ENCODE data around the gene UBN2. TPM values are rescaled to one million over a fixed set of nuclear protein-coding genes. Genes with fewer than 3 reads are reported as not detected.
"Not testable (repeated sequence)": the region's sequence is repeated elsewhere in the genome, so short reads cannot be mapped to it uniquely, and the experiment has no call there.

The UBN2 gene
- total and polyA plus RNA-seq, 2 donors from 2014 or later, result 2.0 to 22.2 TPM

- intact Hi-C loops (cut with DNase I), result no loop called here
- H3K27me3 ChIP-seq (ENCODE audit: control insufficient read depth, insufficient read depth, low read length), result no peaks in the 10 kb centered on the region
- H3K4me3 ChIP-seq (ENCODE audit: low read length in 3 of 3), result no peak overlapping the region
- no peaks in the 10 kb centered on the region for H3K4me1 ChIP-seq (ENCODE audit: control insufficient read depth in 2 of 3, insufficient read depth in 2 of 3, low read depth in 1 of 3, low read length in 3 of 3)
- H3K36me3 ChIP-seq (ENCODE audit: control insufficient read depth in 2 of 3, insufficient read depth in 3 of 3, low read length in 3 of 3), result no peaks in the 10 kb centered on the region
- no peak overlapping the region for H3K27ac ChIP-seq (ENCODE audit: low read depth in 2 of 2, low read length in 2 of 2)
- no peaks in the 10 kb centered on the region for H3K9me3 ChIP-seq (ENCODE audit: control insufficient read depth in 2 of 3, insufficient read depth in 1 of 3, low read length in 3 of 3)
- FAIRE-seq, result no peak
- no peak for DNase-seq
- no peak overlapping the region for H3K9ac ChIP-seq (ENCODE audit: low read length in 3 of 3)
- no peak for TF ChIP-seq CTCF (IDR thresholded peaks at IDR 0.05; ENCODE audit: borderline replicate concordance, extremely low read depth, insufficient read depth)
Observed at GRCh38 chr7:139330333-139331030, 99.4 kb downstream of the UBN2 start.

- Histone ChIP-seq H3K9ac (ENCODE audit: low read length in 3 of 3) (no peak overlapping the region), H3K9me3 (ENCODE audit: control insufficient read depth in 2 of 3, insufficient read depth in 1 of 3, low read length in 3 of 3) (no peaks in the 10 kb centered on the region), H3K4me1 (ENCODE audit: control insufficient read depth in 2 of 3, insufficient read depth in 2 of 3, low read depth in 1 of 3, low read length in 3 of 3) (no peaks in the 10 kb centered on the region), H3K27ac (ENCODE audit: low read depth in 2 of 2, low read length in 2 of 2) (no peak overlapping the region), H3K36me3 (ENCODE audit: control insufficient read depth in 2 of 3, insufficient read depth in 3 of 3, low read length in 3 of 3) (no peaks in the 10 kb centered on the region), H3K4me3 (ENCODE audit: low read length in 3 of 3) (no peak overlapping the region), H3K27me3 (ENCODE audit: control insufficient read depth, insufficient read depth, low read length) (no peaks in the 10 kb centered on the region)
- intact Hi-C loops (cut with DNase I), result no loop called here
- FAIRE-seq (no peak), DNase-seq (peak in 1 of 5 donors; percentile 8)
- no peak for TF ChIP-seq CTCF (IDR thresholded peaks at IDR 0.05; ENCODE audit: borderline replicate concordance, extremely low read depth, insufficient read depth)
Observed at GRCh38 chr7:139332697-139333359, 101.8 kb downstream of the UBN2 start.

- H3K4me1 ChIP-seq (ENCODE audit: control insufficient read depth in 2 of 3, insufficient read depth in 2 of 3, low read depth in 1 of 3, low read length in 3 of 3); H3K9ac ChIP-seq (ENCODE audit: low read length in 3 of 3); intact Hi-C loops (cut with DNase I); H3K9me3 ChIP-seq (ENCODE audit: control insufficient read depth in 2 of 3, insufficient read depth in 1 of 3, low read length in 3 of 3); H3K36me3 ChIP-seq (ENCODE audit: control insufficient read depth in 2 of 3, insufficient read depth in 3 of 3, low read length in 3 of 3); H3K27me3 ChIP-seq (ENCODE audit: control insufficient read depth, insufficient read depth, low read length); H3K4me3 ChIP-seq (ENCODE audit: low read length in 3 of 3); DNase-seq; H3K27ac ChIP-seq (ENCODE audit: low read depth in 2 of 2, low read length in 2 of 2); FAIRE-seq: not testable (repeated sequence)
Observed at GRCh38 chr7:139333443-139333842, 102.4 kb downstream of the UBN2 start.

- intact Hi-C loops (cut with DNase I), result no loop called here
- no peaks in the 10 kb centered on the region for H3K36me3 ChIP-seq (ENCODE audit: control insufficient read depth in 2 of 3, insufficient read depth in 3 of 3, low read length in 3 of 3)
- no peak for FAIRE-seq
Observed at GRCh38 chr7:139334399-139335150, 103.5 kb downstream of the UBN2 start.

More at GRCh38 chr7:139334399-139335150, 103.5 kb downstream of the UBN2 start:
- H3K9me3 ChIP-seq (ENCODE audit: control insufficient read depth in 2 of 3, insufficient read depth in 1 of 3, low read length in 3 of 3), result no peaks in the 10 kb centered on the region
- H3K27me3 ChIP-seq (ENCODE audit: control insufficient read depth, insufficient read depth, low read length), result no peaks in the 10 kb centered on the region
- no peak for TF ChIP-seq CTCF (IDR thresholded peaks at IDR 0.05; ENCODE audit: borderline replicate concordance, extremely low read depth, insufficient read depth)
- H3K4me3 ChIP-seq (ENCODE audit: low read length in 3 of 3), result no peak overlapping the region
- H3K4me1 ChIP-seq (ENCODE audit: control insufficient read depth in 2 of 3, insufficient read depth in 2 of 3, low read depth in 1 of 3, low read length in 3 of 3), result no peaks in the 10 kb centered on the region
- no peak for DNase-seq
- no peak overlapping the region for H3K27ac ChIP-seq (ENCODE audit: low read depth in 2 of 2, low read length in 2 of 2)
- no peak overlapping the region for H3K9ac ChIP-seq (ENCODE audit: low read length in 3 of 3)

Measured in kidney (tissue), 14 donors.